ENCODE data around the gene SCGB1A1.
"Not testable (repeated sequence)": the region's sequence is repeated elsewhere in the genome, so short reads cannot be mapped to it uniquely, and the experiment has no call there.

DNA sequence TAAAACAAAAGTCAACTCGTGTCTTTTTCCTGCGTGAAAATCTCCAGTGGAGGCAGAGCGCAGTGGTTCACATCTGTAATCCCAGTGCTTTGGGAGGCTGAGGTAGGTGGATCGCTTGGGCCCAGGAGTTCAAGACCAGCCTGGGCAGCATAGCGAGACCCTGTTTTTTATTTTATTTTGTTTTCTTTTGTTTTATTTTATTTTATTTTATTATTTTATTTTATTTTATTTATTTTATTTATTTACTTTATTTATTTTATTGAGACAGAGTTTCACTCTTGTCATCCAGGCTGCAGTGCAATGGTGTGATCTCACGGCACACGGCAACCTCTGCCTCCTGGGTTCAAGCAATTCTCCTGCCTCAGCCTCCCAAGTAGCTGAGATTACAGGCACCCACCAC lies 31.1 kb downstream of the SCGB1A1 start:
- TF ChIP-seq POLR2A, POLR2AphosphoS5, EP300 (IDR thresholded peaks at IDR 0.05): not testable (repeated sequence)
- TF ChIP-seq, protein P1, sequence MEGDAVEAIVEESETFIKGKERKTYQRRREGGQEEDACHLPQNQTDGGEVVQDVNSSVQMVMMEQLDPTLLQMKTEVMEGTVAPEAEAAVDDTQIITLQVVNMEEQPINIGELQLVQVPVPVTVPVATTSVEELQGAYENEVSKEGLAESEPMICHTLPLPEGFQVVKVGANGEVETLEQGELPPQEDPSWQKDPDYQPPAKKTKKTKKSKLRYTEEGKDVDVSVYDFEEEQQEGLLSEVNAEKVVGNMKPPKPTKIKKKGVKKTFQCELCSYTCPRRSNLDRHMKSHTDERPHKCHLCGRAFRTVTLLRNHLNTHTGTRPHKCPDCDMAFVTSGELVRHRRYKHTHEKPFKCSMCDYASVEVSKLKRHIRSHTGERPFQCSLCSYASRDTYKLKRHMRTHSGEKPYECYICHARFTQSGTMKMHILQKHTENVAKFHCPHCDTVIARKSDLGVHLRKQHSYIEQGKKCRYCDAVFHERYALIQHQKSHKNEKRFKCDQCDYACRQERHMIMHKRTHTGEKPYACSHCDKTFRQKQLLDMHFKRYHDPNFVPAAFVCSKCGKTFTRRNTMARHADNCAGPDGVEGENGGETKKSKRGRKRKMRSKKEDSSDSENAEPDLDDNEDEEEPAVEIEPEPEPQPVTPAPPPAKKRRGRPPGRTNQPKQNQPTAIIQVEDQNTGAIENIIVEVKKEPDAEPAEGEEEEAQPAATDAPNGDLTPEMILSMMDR (IDR thresholded peaks at IDR 0.05) = not testable (repeated sequence)

All from sigmoid colon (tissue), 4 donors.